Ovary (tissue), 3 donors: ENCODE measurements around the gene AP1AR.

ENCODE experiments used
- CTCF ChIP-seq, 3 donors: fragments of 450-650 bp in 2 of 3; fragments of 200-600 bp in 1 of 3; IDR thresholded peaks; one replicate each; pipeline versions ENCODE4 v1.5.1 to v1.8.0; 2016 to 2022; ENCODE audit warnings: antibody characterized with exemption in 3 of 3, mild to moderate bottlenecking in 1 of 3
- EP300 ChIP-seq: sonication (generic); formaldehyde crosslinking; IDR thresholded peaks from one replicate; pipeline ENCODE4 v1.6.1; 2017; ENCODE audit warnings: antibody characterized with exemption
- donor health status: DM: no; HTN: no; CAD: no.

GRCh38 chr4:112279882-112280315 lies 48.3 kb downstream of the AP1AR start:
- TF ChIP-seq CTCF (IDR thresholded peaks at IDR 0.05) (no peak), EP300 (no peak)
